Aorta (tissue), 5 donors: ENCODE results near the gene LPCAT1. TPM values are rescaled to one million over a fixed set of nuclear protein-coding genes. Genes with fewer than 3 reads are reported as not detected.
"Not testable (repeated sequence)": the region's sequence is repeated elsewhere in the genome, so short reads cannot be mapped to it uniquely, and the experiment has no call there.

Experiments used
- ATAC-seq: fragments of 200-7000 bp; cut with Tn5 transposase; one replicate; pipeline ENCODE4 v1.9.1; 2022; ENCODE audit warnings: moderate library complexity; ENCODE audit not compliant: low FRiP score
- DNase-seq, 2 donors: peaks; one replicate each; pipeline ENCODE4 v3.0.0-alpha.2; 2020
- H3K27ac ChIP-seq, 2 donors: one replicate each; pipeline ENCODE4 v1.5.1; 2013; ENCODE audit warnings: low read length in 2 of 2, mild to moderate bottlenecking in 2 of 2, moderate library complexity in 2 of 2, control low read depth in 1 of 2, inconsistent platforms in 1 of 2, low read depth in 1 of 2
- H3K27me3 ChIP-seq, 2 donors: one replicate each; pipeline ENCODE4 v1.6.1; 2013; ENCODE audit warnings: control low read depth in 1 of 2, low read length in 1 of 2, mild to moderate bottlenecking in 1 of 2, moderate library complexity in 1 of 2; ENCODE audit not compliant: insufficient read depth in 2 of 2, control insufficient read depth in 1 of 2
- H3K36me3 ChIP-seq, 2 donors: one replicate each; pipeline ENCODE4 v1.6.1; 2013; ENCODE audit warnings: control low read depth in 1 of 2, low read length in 1 of 2, mild to moderate bottlenecking in 1 of 2; ENCODE audit not compliant: insufficient read depth in 2 of 2, control insufficient read depth in 1 of 2
- H3K4me1 ChIP-seq, 2 donors: one replicate each; pipeline ENCODE4 v1.6.1; 2013; ENCODE audit warnings: low read length in 2 of 2, control low read depth in 1 of 2, mild to moderate bottlenecking in 1 of 2, moderate library complexity in 1 of 2; ENCODE audit not compliant: insufficient read depth in 2 of 2, control insufficient read depth in 1 of 2
- H3K4me3 ChIP-seq, 2 donors: one replicate each; pipeline ENCODE4 v1.5.1; 2013; ENCODE audit warnings: low read length in 2 of 2, control low read depth in 1 of 2, mild to moderate bottlenecking in 1 of 2
- H3K9me3 ChIP-seq: one replicate; pipeline ENCODE4 v1.6.1; 2013; ENCODE audit warnings: mild to moderate bottlenecking, low read length; ENCODE audit not compliant: control insufficient read depth
- WGBS, 2 donors: extraction: QIAGEN DNeasy Blood & Tissue Kit; methylation state at CpG; one replicate each; pipeline ENCODE4 v1.1.7; 2013; 5-methylcytosine and 5-hydroxymethylcytosine counted together
- intact Hi-C, 2 donors: fragments of 100-400 bp; cut with DNase I; formaldehyde crosslinking; loops; one replicate each; pipeline versions ENCODE4 v1.14.2 to v1.15.0; 2022
- long read RNA-seq, 2 donors: library from polyadenylated mRNA; unstranded; transcript quantifications; one replicate each; pipeline ENCODE4 v2.0.0, GENCODE V29; 2020 to 2021
- polyA plus RNA-seq, 2 donors: library from polyadenylated mRNA; stranded (reverse); fragments of 200-250 nt; gene quantifications; one replicate each; pipeline ENCODE4 v1.2.3, GENCODE V29; 2013
- total RNA-seq, 2 donors: library from RNA; stranded (reverse); fragmentation: NEBNext Ultra II Directional; extraction: Animal tissue kit (Norgen Biotek cat#: 25700); gene quantifications; one replicate each; pipeline ENCODE4 v1.2.1, GENCODE V29; 2021
- donor health status: healthy with polysubstance abuse.
- donor health status: Bipolar disorder and iron deficiency.
- donor health status: DM: no; HTN: no; CAD: no.
- donor health status: DM: no; HTN: no; CAD: no.
- donor health status: DM: yes; HTN: yes; CAD: no.

LPCAT1 gene
- 10 to 100 TPM; 38.7 to 68.7 TPM for total RNA-seq
- polyA plus RNA-seq = 10 to 100 TPM in 1 of 2 donors, 1 to 10 TPM in 1; 6.4 to 34.2 TPM
- long read RNA-seq, donor 1, partial matches to known transcripts = 13 of 26 reads
- long read RNA-seq, donor 1, other reads (novel, unspliced or antisense) = 13 of 26 reads
- long read RNA-seq, donor 2, transcript LPCAT1-201 (14 exons, 3,966 nt) = major isoform, 28 of 53 reads
- long read RNA-seq, donor 2, partial matches to known transcripts = 18 of 53 reads
- long read RNA-seq, donor 2, other reads (novel, unspliced or antisense) = 7 of 53 reads

- intact Hi-C loops = loop anchor here in 1 of 2 donors (2.0 to 10.0 kb wide), 3 partner anchors 68 to 179 kb away; partner anchors contain the start of gene CLPTM1L
- 2 to 5% methylated on average over 42 to 85 of the region's 85 CpGs for WGBS, 2 donors
- DNase-seq = peak; percentile 90 to 95
- no peaks in the 10 kb centered on the region for H3K9me3 ChIP-seq
- peak within 1 kb of the TSS; percentile 7 to 9 for H3K27ac ChIP-seq
- no peaks in the 10 kb centered on the region for H3K4me1 ChIP-seq
- peak within 1 kb of the TSS; percentile 97 to 100 for H3K4me3 ChIP-seq
- no peaks in the 10 kb centered on the region for H3K36me3 ChIP-seq
- no peaks in the 10 kb centered on the region for H3K27me3 ChIP-seq
- peak; percentile 92 for ATAC-seq
These were observed at the start of gene LPCAT1 for GRCh38 chr5:1523793-1524480. LPCAT1 (minus strand) TSS chr5:1523960; CDS start chr5:1523844, 116 bp downstream.

- H3K4me1 ChIP-seq, H3K36me3 ChIP-seq, H3K4me3 ChIP-seq, intact Hi-C loops, H3K27me3 ChIP-seq, DNase-seq, ATAC-seq, H3K27ac ChIP-seq, H3K9me3 ChIP-seq: not testable (repeated sequence)
- 89 to 93% methylated on average over 7 of the region's 7 CpGs for WGBS, 2 donors
These were observed 48.1 kb upstream of the LPCAT1 start for GRCh38 chr5:1571875-1572274.

DNA sequence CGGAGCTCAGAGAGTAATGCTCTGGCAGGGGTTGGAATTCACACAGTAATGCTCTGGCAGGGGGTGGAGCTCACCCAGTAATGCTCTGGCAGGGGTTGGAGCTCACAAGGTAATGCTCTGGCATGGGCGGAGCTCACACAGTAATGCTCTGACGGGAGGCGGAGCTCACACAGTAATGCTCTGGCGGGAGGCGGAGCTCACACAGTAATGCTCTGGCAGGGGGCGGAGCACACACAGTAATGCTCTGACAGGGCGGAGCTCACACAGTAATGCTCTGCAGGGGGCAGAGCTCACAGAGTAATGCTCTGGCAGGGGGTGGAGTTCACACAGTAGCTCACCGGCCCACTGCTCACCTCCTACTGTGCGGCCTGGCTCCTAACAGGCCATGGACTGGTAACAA is 47.2 kb upstream of the LPCAT1 start:
- Histone ChIP-seq H3K4me1 (no peaks in the 10 kb centered on the region), H3K36me3 (peaks cover 0 to 2% of the 10 kb centered on the region in 2 donors), H3K27ac (no peak overlapping the region), H3K9me3 (no peaks in the 10 kb centered on the region), H3K27me3 (no peaks in the 10 kb centered on the region), H3K4me3 (no peak overlapping the region)
- intact Hi-C loops = no loop called here
- ATAC-seq = no peak
- 96 to 97% methylated on average over 10 of the region's 10 CpGs for WGBS, 2 donors
- no peak for DNase-seq

DNA sequence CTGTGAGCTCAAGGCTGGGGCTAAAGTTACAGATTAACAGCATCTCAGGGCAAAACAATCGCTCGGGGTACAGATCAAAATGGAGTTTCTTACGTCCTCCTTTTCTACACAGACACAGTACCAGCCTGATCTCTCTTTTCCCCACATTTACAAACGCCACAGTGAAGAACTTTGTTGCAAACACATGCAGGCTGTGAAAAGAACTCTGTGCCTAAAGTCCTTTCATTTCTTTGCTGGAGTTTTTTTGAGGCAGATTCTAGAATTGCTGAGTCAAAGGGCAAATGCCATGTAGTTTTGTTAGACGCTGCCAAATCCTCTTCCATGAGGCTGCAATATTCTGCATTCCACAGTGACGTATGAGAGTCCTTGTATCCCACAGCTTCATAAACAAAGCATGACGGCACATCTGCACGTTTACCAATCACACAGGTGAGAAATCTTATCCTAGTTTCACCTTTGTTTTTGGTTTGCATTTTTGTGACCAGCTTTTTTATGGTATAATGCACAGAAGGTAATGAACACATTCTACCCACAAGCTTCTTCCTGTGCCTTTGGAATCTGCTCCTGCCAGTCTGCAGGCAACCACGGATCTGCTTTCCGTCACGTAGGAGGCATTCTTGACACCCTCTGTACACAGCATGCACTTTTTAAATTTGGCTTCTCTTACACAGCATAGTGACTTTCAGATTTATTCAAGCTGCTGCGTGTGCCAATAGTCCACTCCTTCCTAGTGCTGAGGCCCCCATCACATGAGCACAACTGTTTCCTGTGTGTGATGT is 44.6 kb upstream of the LPCAT1 start:
- H3K36me3 ChIP-seq = peaks cover 0 to 2% of the 10 kb centered on the region in 2 donors
- no peak overlapping the region for H3K4me3 ChIP-seq
- H3K27ac ChIP-seq = peak overlapping the region in 1 of 2 donors; percentile 49
- no peaks in the 10 kb centered on the region for H3K9me3 ChIP-seq
- intact Hi-C loops = no loop called here
- DNase-seq (peak in 1 of 2 donors; percentile 75), ATAC-seq (peak; percentile 85)
- H3K27me3 ChIP-seq = no peaks in the 10 kb centered on the region
- no peaks in the 10 kb centered on the region for H3K4me1 ChIP-seq
- WGBS, 2 donors = 17 to 18% methylated on average over 12 of the region's 12 CpGs

GRCh38 chr5:1567527-1568200 is 43.9 kb upstream of the LPCAT1 start:
- DNase-seq, H3K9me3 ChIP-seq, intact Hi-C loops, H3K4me1 ChIP-seq, H3K4me3 ChIP-seq, H3K36me3 ChIP-seq, ATAC-seq, H3K27me3 ChIP-seq: not testable (repeated sequence)
- 95 to 97% methylated on average over 16 of the region's 16 CpGs for whole genome bisulfite sequencing, 2 donors
- peak overlapping the region in 1 of 2 donors; percentile 49 for H3K27ac ChIP-seq

DNA sequence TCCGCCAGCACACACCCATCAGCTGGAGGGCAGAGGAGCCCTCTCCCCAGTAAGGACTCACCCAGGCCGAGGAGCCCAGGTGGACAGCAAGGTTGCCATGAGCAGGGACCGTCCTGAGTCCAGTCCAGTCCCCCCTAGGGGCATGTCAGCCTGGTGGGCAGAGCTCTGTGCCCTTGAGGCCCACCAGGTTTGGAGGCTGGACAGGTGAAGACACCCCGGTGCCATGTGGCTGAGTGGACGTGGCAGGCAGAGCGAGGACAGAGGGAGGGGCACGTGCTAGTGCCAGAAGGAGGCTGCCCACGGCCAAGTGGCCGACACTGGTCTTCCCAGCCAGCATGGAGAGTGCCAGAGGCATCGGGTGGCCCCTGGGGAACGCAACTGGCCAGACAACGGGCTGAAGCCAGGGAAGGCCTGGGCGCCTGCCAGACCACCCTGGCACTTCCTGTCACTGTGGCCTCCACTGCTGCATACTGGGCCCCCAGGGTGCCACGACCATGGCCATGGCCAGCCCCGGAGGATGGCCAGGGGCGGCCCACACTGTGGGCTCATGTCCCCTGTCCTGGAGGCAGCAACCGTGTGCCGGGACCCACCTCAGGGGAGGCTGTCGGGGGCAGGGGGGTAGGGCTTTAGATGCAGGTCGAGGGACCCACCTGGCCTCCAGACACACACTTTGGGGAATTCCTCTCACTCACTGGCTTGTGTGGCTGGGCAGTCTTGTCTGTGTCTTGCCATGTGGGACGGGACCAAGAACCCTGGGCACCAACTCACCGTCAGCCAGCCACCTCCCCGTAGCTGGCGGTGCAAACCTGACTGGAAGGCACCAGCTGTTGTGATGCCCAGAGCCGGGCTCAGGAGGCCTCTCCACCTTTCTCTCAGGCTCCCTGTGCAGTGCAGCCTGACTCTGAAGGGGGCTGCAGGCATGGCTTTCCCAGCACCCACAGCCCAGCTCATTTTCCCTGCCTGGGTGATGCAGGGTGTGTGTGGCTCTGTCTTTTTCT is 42.3 kb upstream of the LPCAT1 start:
- Histone ChIP-seq H3K4me1 (no peaks in the 10 kb centered on the region), H3K27me3 (no peaks in the 10 kb centered on the region), H3K36me3 (no peaks in the 10 kb centered on the region), H3K27ac (peak overlapping the region; percentile 6 to 20), H3K9me3 (no peaks in the 10 kb centered on the region), H3K4me3 (no peak overlapping the region)
- intact Hi-C loops = loop anchor here in 1 of 2 donors (2.0 kb wide), 1 partner anchor 17 kb away; no protein-coding TSS in a partner anchor
- WGBS, 2 donors = 26 to 28% methylated on average over 25 of the region's 25 CpGs
- ATAC-seq = peak; percentile 66
- peak in 1 of 2 donors; percentile 74 for DNase-seq

DNA sequence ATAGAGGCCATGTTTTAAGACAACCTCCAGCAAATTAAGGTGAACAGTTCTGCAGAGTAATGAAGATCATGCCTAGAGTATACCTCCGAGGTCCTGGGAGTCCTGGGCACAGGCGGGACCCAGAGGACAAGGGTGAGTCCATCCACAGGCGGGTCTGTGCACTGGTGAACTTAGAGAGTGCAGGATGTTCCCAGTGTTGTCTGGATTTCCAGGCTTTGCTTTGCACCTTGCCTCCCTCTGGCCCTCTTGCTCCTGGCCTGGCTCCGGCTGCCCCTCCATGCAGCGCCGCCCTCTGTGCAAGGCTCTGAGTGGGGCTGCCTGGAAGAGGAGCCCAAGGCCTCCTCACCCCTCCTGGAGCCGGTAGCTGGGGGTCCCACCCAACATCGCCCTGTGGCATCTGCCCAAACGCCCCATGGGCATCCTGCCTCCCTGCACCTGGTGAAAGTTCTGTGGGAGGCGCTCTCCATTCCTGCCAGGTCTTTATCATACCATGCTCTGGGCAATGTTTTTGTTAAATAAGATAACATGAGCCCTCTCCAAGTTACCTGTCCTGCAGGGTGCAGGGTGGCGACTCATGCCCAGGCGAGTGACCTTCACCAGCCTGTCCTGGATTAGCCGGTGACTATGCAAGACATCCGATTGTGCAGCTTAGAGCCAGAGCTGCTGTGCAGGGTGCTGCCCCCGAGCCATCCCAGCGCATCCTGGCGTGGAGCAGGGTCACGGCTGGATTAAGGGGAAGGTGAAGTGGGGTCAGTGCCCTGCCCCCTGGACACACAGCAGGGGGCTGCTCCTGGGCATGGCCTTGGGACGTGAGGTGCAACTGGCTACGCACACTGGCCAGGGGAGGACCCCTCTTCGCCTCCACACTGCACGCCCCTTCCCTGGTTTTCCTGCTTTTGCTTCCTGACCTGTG is 41.3 kb upstream of the LPCAT1 start:
- H3K27me3 ChIP-seq = no peaks in the 10 kb centered on the region
- intact Hi-C loops = loop anchor here in 1 of 2 donors (2.0 kb wide), 1 partner anchor 16 kb away; no protein-coding TSS in a partner anchor
- WGBS, 2 donors = 95% methylated on average over 22 of the region's 22 CpGs
- ATAC-seq (no peak), DNase-seq (no peak)
- no peak overlapping the region for H3K4me3 ChIP-seq
- H3K36me3 ChIP-seq = no peaks in the 10 kb centered on the region
- no peak overlapping the region for H3K27ac ChIP-seq
- H3K4me1 ChIP-seq = no peaks in the 10 kb centered on the region
- H3K9me3 ChIP-seq = no peaks in the 10 kb centered on the region
